HG03064 (cell line): ENCODE data around the gene MAT1A.
"Not testable (repeated sequence)": the region's sequence is repeated elsewhere in the genome, so short reads cannot be mapped to it uniquely, and the experiment has no call there.

Experiments
- ATAC-seq: cut with Tn5 transposase; IDR thresholded peaks from one replicate; pipeline ENCODE4 v1.9.1; 2021; ENCODE audit warnings: low read depth; ENCODE audit not compliant: unreplicated experiment

MAT1A gene

GRCh38 chr10:80289451-80290287, at the start of gene MAT1A:
MAT1A (minus strand) TSS chr10:80289658; CDS start chr10:80289423, 235 bp downstream.
- no peak for ATAC-seq

GRCh38 chr10:80333983-80334382, 44.5 kb upstream of the MAT1A start:
- ATAC-seq, result no peak

- ATAC-seq, result no peak
Measured at GRCh38 chr10:80324891-80325364, 35.5 kb upstream of the MAT1A start.

GRCh38 chr10:80324086-80324485, 34.6 kb upstream of the MAT1A start:
- no peak for ATAC-seq

DNA sequence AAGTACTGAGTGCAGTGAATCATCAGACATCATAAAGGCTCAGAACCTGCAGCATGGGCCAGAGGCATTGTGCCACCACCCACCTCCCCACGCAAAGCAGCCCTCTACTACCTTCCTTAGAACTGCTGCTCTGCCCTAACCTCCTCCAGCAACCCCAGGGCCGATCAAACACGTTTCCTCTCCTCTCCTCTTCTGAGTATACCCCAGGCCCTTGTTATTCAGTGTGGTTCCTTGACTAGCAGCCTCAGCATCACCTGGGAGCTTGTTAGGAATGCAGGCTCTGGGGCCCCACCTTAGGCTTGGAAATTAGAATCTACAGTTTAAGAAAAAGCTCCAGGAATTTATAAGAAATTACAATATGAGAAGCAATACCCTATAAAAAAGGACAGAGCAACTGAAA, 33.9 kb upstream of the MAT1A start:
- ATAC-seq, result no peak

- ATAC-seq, result no peak
Measured at GRCh38 chr10:80322711-80323110, 33.3 kb upstream of the MAT1A start.

DNA sequence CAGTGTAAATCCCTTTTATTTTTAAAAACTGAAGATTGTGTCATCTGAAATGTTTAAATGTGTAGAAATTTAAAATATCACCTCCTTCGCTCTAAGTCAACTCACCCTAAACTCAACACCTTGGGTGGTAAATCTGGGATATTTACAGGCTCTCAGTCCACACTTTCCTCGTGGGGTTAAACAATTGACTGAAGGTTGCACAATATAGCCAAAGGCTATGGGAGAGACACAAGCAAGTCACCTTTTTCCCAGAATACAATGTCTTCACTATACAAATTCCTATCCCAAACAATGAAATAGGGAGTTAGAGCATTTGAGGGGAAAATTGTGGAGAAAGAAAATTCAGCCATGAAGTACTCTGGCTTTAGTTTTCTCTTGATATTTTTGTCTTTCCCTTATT, 32.7 kb upstream of the MAT1A start:
- no peak for ATAC-seq

DNA sequence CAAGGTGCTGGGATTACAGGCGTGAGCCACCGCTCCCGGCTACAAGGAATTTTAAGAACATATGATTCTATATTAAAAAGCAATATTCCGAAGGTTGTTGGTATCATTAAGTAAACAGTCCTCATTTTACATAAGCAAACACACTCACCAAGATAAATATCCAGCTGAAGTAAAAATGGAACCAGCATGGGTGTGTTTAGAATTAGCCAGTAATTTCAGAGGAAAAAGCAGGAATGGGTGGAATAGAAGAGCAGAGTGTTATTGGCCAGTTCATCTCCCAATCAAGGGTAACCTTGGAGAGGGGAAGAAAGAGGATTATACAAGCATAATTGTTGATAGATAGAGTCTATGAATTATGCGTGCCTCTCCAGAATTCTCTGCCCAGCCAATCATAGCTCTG, 31.7 kb upstream of the MAT1A start:
- ATAC-seq, result no peak

- no peak for ATAC-seq
Measured at GRCh38 chr10:80320377-80320776, 30.9 kb upstream of the MAT1A start.

- ATAC-seq, result no peak
Measured at GRCh38 chr10:80319725-80320290, 30.4 kb upstream of the MAT1A start.

DNA sequence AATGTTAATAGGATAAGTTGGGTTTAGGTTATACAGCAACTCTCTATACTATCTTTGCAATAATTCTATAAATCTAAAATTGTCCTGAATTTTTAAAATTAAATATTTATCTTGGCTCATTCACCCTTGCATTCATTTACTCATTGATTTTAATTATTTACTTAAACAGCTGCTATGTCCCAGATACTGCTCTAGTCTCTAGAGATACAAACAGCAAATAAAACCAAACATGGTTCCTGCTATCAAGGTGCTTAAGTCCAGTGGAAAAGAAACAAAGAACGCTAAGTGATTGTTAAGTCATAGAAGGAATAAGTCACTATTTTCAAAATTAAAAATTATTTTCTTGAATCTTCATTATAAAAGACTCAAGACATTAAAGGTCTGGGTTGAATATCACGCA, 29.9 kb upstream of the MAT1A start:
- no peak for ATAC-seq

- ATAC-seq, result no peak
Measured at GRCh38 chr10:80318742-80319141, 29.3 kb upstream of the MAT1A start.

- no peak for ATAC-seq
Measured at GRCh38 chr10:80315391-80315790, 25.9 kb upstream of the MAT1A start.

- no peak for ATAC-seq
Measured at GRCh38 chr10:80313523-80313922, 24.1 kb upstream of the MAT1A start.

GRCh38 chr10:80305989-80306388, 16.5 kb upstream of the MAT1A start:
- not testable (repeated sequence) for ATAC-seq

GRCh38 chr10:80296942-80297341, 7.5 kb upstream of the MAT1A start:
- ATAC-seq, result no peak

GRCh38 chr10:80292607-80293239, 3.3 kb upstream of the MAT1A start:
- ATAC-seq, result no peak

- ATAC-seq, result no peak
Measured at GRCh38 chr10:80290474-80291220, 1.2 kb upstream of the MAT1A start.

DNA sequence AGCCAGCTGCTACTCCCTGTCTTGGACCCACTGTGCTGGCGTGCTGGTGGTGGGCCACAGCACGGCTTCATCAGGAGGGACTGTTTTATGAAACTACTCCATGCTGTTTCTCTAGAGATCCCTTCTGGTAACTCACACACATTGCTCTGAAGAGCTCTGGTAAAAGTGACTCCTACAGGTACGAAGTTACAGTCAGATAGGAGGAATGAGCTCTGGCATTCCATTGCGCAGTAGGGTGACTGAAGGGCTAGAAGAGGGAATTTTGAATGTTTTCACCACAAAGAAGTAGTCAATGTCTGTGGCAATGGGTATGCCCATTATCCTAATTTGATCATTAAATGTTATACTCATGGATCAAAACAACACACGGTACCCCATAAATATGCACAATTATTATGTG, 609 bp downstream of the MAT1A start:
- no peak for ATAC-seq

GRCh38 chr10:80284522-80284921, 4.9 kb downstream of the MAT1A start:
- ATAC-seq, result no peak
